Diencephalon (tissue), 1 donor: ENCODE data around the gene TMTC2. TPM values are rescaled to one million over a fixed set of nuclear protein-coding genes. Genes with fewer than 3 reads are reported as not detected.

Experiments used
- small RNA-seq: library from RNA; depleted of rRNA; stranded (forward); fragments of <200 nt; gene quantifications from one replicate; pipeline ENCODE3, GENCODE V24; 2014
- total RNA-seq: library from RNA; depleted of rRNA; stranded (reverse); fragments of >200 nt; gene quantifications from one replicate; pipeline ENCODE4 v1.2.3, GENCODE V29; 2014

Gene TMTC2
- 43.4 TPM for total RNA-seq

GRCh38 chr12:82686168-82687020 is at the start of gene TMTC2:
TSS of gene TMTC2 (plus strand) at chr12:82686906.

Small RNA genes lying within 50 kb of the gene (small RNA-seq; reads per million reads assigned to genes)
- not detected for gene RNU6-977P
